DMS53 treated with DMSO at 0.1 percent for 48 hours (cell line): Measurements from ENCODE around the gene PPIC.
"Not testable (repeated sequence)": the region's sequence is repeated elsewhere in the genome, so short reads cannot be mapped to it uniquely, and the experiment has no call there.

ENCODE experiments used
- DNase-seq: peaks from one replicate; lab custom pipeline; 2025; ENCODE audit not compliant: unreplicated experiment; lab: John Stamatoyannopoulos, UW

PPIC gene

GRCh38 chr5:123012321-123012720 is 24.2 kb downstream of the PPIC start:
- DNase-seq: no peak

- no peak for DNase-seq
These were observed 28.8 kb downstream of the PPIC start for GRCh38 chr5:123007754-123008153.

GRCh38 chr5:123007182-123007581 is 29.3 kb downstream of the PPIC start:
- DNase-seq: no peak

DNA sequence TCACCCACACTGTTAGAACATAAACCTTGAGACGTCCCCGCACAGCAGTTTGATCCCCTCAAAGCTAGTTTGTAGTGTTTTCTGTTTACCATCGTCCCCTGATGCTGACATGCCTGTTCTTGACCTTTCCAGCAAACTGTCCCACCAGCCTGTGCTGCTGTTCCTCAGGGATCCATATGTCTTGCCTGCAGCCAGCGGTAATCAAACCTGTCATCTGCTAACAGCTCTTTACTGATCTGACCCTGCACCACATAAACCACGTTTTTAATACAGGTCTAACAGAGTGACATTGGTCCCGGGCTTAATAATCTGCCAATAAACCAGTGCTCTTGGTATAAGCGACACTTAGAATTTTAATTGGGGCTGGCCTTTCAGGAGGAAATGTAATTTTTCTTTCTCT is 34.7 kb downstream of the PPIC start:
- no peak for DNase-seq

DNA sequence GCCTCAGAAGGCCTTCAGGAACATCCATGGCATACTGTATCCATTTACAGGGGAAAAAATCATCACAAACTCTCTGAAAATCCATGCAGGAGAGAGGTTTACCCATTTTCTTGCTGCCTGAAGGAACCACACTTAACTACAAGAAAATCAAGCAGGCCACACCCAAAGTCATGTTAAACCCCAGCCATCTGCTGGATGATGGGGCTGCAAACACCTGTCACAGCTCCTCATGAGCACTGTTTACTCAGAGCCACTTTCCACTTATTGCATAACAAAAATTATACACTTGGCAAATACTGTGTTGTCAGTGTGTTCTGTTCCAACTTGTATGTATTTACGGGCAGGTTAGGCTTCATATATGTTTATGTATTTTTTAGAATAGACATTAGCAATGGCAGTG is 35.8 kb downstream of the PPIC start:
- DNase-seq: peak; percentile 80

GRCh38 chr5:122999947-123000563 is 36.5 kb downstream of the PPIC start:
- DNase-seq: no peak

DNA sequence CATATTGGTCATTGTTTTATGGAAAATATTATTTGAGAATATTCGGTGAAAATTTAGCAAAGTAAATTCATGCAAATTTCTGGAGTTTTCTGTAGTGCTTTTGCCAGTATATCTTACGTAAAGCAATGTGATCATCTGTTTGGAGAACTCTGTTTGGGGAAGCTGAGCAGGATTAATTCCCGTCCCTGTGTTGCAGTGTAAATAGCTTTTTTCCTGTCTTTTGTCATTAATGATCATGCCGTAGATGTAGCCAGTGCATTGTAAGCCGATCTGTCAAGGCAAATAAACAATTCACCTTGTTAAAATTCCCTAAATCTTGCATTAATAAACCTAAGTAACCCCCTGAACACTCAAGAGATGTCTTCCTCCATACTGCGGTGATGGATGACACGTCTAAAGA is 39.2 kb downstream of the PPIC start:
- DNase-seq: peak; percentile 37

GRCh38 chr5:122996091-122996490 is 40.4 kb downstream of the PPIC start:
- no peak for DNase-seq

- DNase-seq: no peak
These were observed 50.4 kb downstream of the PPIC start for GRCh38 chr5:122985954-122986721.

DNA sequence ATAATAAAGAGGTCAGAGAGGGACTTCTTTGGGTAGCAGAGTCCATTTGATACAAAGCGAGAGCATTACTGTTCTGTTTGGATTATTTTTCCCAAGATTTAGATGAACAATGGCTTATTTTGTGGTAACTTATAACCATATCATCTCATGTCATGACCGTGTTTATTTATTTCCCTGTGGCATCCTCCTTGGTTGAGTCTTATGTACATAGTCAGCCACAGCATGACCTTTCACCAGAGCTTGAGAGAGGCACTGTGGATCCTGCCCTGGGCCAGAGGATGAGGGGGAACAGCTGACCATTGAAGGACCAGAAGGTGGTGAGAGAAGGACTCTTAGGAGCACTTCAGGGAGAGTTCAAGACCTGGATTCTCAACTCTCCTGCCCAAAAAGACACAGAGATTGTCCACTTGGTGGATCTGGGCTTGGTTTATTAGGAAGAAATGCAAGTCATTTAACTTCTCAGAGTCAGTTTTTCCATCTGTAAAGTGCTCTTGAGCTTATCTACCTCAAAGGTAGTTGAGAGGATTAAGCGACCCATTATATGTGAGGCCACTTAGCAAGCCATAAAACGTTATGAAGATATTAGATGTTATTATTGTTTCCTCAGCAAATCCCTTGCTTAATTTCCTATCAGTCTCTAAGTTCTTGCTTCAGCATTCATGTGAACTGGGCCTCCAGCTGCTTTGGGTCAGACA is 51.4 kb downstream of the PPIC start:
- DNase-seq: no peak

DNA sequence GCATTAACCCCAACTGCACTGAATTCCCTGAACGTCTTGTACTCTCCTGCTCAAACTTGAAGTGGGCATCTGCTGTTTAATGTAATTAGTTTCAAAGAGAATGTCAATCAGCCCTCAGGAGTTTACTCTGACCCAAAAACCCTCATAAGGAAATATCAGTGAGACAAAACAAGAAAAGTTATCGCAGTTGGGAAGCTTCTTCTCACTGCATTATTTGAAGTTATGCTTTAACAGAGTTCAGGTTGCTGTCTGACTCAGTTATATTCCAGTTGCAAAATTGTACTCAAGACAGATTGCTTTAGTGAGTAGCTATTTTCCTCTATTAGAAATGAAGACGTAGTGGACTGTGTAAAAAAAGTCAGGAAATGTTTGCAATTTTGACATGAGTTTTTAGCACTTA is 52.1 kb downstream of the PPIC start:
- DNase-seq: no peak

DNA sequence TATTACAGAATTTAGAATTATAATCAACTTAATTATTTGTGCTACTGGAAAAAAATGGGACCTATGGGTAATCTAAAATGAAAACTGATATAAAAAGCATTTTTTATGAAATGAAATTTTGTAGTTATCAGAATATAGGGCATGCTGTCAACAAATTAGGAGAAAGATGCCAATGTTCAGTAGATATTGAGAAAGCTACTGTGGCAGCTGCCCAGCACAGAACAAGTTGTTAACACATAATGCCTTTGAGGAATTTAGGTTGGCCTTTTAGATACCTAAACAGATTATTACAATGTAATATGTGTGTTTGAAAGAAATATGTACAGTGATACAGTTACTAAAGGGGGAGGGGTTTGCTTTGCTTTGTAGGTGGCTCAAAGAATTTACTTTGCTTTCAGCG is 54.1 kb downstream of the PPIC start:
- DNase-seq: no peak

GRCh38 chr5:122981846-122982245 is 54.7 kb downstream of the PPIC start:
- DNase-seq: no peak

- no peak for DNase-seq
These were observed 57.8 kb downstream of the PPIC start for GRCh38 chr5:122978644-122979297.

- no peak for DNase-seq
These were observed 58.5 kb downstream of the PPIC start for GRCh38 chr5:122978068-122978467.

GRCh38 chr5:122977319-122977718 is 59.2 kb downstream of the PPIC start:
- no peak for DNase-seq

DNA sequence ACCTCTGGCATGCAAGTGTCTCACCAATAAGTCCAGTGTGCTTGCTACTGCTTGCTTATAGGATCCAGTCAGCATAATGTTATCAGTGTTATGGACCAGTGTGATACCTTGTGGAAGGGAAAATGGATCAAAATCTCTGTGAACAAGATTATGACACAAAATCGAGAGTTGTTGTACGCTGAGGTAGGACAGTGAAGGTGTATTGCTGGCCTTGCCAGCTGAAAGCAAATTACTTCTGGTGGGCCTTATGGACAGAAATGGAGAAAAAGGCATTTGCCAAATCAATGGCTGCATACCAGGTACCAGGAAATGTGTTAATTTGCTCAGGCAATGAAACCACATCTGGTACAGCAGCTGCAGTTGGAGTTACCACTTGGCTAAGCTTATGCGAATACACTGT is 62.3 kb downstream of the PPIC start:
- not testable (repeated sequence) for DNase-seq

GRCh38 chr5:122973759-122974158 is 62.8 kb downstream of the PPIC start:
- not testable (repeated sequence) for DNase-seq
